Liver (tissue), 9 donors: ENCODE measurements around the gene ABCG2. TPM values are rescaled to one million over a fixed set of nuclear protein-coding genes. Genes with fewer than 3 reads are reported as not detected.

Experiments
- DNase-seq: peaks from one replicate; pipeline ENCODE4 v3.0.0-alpha.2; 2017; ENCODE audit warnings: low spot score
- H3K27ac ChIP-seq, 2 donors: one replicate each; pipeline ENCODE4 v1.7.0; 2013; ENCODE audit warnings: inconsistent platforms in 2 of 2, low read length in 2 of 2, control low read depth in 1 of 2, low read depth in 1 of 2, mild to moderate bottlenecking in 1 of 2
- H3K27me3 ChIP-seq, 4 donors: one replicate each; pipeline versions ENCODE4 v1.6.1 to v1.7.0; 2013; ENCODE audit warnings: low read length in 3 of 4, inconsistent platforms in 1 of 4, mild to moderate bottlenecking in 1 of 4, moderate library complexity in 1 of 4; ENCODE audit not compliant: control insufficient read depth in 4 of 4, insufficient read depth in 4 of 4
- H3K36me3 ChIP-seq, 4 donors: one replicate each; pipeline versions ENCODE4 v1.6.1 to v1.7.0; 2013; ENCODE audit warnings: low read length in 3 of 4, mild to moderate bottlenecking in 3 of 4, low read depth in 1 of 4, moderate library complexity in 1 of 4; ENCODE audit not compliant: control insufficient read depth in 4 of 4, insufficient read depth in 3 of 4
- H3K4me1 ChIP-seq, 4 donors: one replicate each; pipeline versions ENCODE4 v1.6.1 to v1.7.0; 2013; ENCODE audit warnings: low read length in 3 of 4, mild to moderate bottlenecking in 3 of 4, moderate library complexity in 1 of 4; ENCODE audit not compliant: control insufficient read depth in 4 of 4, insufficient read depth in 4 of 4
- H3K4me3 ChIP-seq, 3 donors: one replicate each; pipeline versions ENCODE4 v1.6.1 to v1.7.0; 2013; ENCODE audit warnings: low read length in 3 of 3, control low read depth in 1 of 3, low read depth in 1 of 3, mild to moderate bottlenecking in 1 of 3
- H3K9ac ChIP-seq, 2 donors: one replicate each; pipeline ENCODE4 v1.7.0; 2013; ENCODE audit warnings: low read length in 2 of 2, mild to moderate bottlenecking in 2 of 2, moderate library complexity in 2 of 2, control low read depth in 1 of 2, low read depth in 1 of 2
- H3K9me3 ChIP-seq, 4 donors: one replicate each; pipeline versions ENCODE4 v1.6.1 to v1.7.0; 2013; ENCODE audit warnings: low read length in 3 of 4; ENCODE audit not compliant: control insufficient read depth in 4 of 4
- CTCF ChIP-seq: fragments of 150-350 bp; IDR thresholded peaks from 2 replicates; pipeline ENCODE4 v1.5.1; 2017; ENCODE audit warnings: improper control_type of control experiment, low read depth, low read length; ENCODE audit not compliant: missing input control
- EGR1 ChIP-seq, 2 donors: IDR thresholded peaks; 2 replicates each; pipeline ENCODE4 v1.6.1; 2016 to 2018; ENCODE audit warnings: antibody characterized with exemption in 2 of 2, low read depth in 2 of 2
- FOXA2 ChIP-seq: IDR thresholded peaks from 2 replicates; pipeline ENCODE4 v1.6.1; 2016; ENCODE audit warnings: antibody characterized with exemption
- GABPA ChIP-seq, 2 donors: IDR thresholded peaks in 1 of 2; conservative IDR thresholded peaks in 1 of 2; 2 replicates each; pipeline ENCODE4 v1.6.1; 2016; ENCODE audit warnings: antibody characterized with exemption in 2 of 2, mild to moderate bottlenecking in 1 of 2, moderate library complexity in 1 of 2
- HNF4A ChIP-seq, 2 donors: conservative IDR thresholded peaks; 2 replicates each; pipeline ENCODE4 v1.6.1; 2016; ENCODE audit warnings: antibody characterized with exemption in 2 of 2, mild to moderate bottlenecking in 2 of 2
- JUND ChIP-seq, 2 donors: IDR thresholded peaks; 2 replicates each; pipeline ENCODE4 v1.6.1; 2016; ENCODE audit warnings: antibody characterized with exemption in 2 of 2
- MAX ChIP-seq: IDR thresholded peaks from 2 replicates; pipeline ENCODE4 v1.6.1; 2016; ENCODE audit warnings: antibody characterized with exemption
- SP1 ChIP-seq: IDR thresholded peaks from 2 replicates; pipeline ENCODE4 v1.6.1; 2018; ENCODE audit warnings: antibody characterized with exemption, mild to moderate bottlenecking
- WGBS: extraction: QIAGEN DNeasy Blood & Tissue Kit; methylation state at CpG from one replicate; pipeline ENCODE4 v1.1.7; 2013; 5-methylcytosine and 5-hydroxymethylcytosine counted together
- polyA plus RNA-seq, 2 donors: library from polyadenylated mRNA; stranded (reverse) in 1 of 2; unstranded in 1 of 2; fragments of 200-250 nt in 1 of 2; fragments of >200 nt in 1 of 2; fragmentation: Nextera tagmentation in 1 of 2; extraction: Ambion mirVana in 1 of 2; gene quantifications; one replicate each; pipeline versions ENCODE4 v1.2.1 to v1.2.3, GENCODE V29; 2013 to 2015
- total RNA-seq, 2 donors: library from RNA; depleted of rRNA; stranded (reverse); fragments of >200 nt; gene quantifications; one replicate each; pipeline ENCODE4 v1.2.3, GENCODE V29; 2014
- TF ChIP-seq, protein P1 (sequence below): IDR thresholded peaks from 2 replicates; pipeline ENCODE4 v1.6.1; 2016; ENCODE audit warnings: antibody characterized with exemption, mild to moderate bottlenecking
- TF ChIP-seq, protein P2 (sequence below): IDR thresholded peaks from 2 replicates; pipeline ENCODE4 v1.6.1; 2016; ENCODE audit warnings: antibody characterized with exemption
- TF ChIP-seq, protein P3 (sequence below): IDR thresholded peaks from 2 replicates; pipeline ENCODE4 v1.6.1; 2016; ENCODE audit warnings: antibody characterized with exemption
- donor health status: healthy.
- donor health status: healthy.
- donor health status: healthy.
- donor health status: healthy.
- donor health status: healthy.

The ABCG2 gene
- total and polyA plus RNA-seq, 4 donors: 1.9 to 23.6 (median 7.0) TPM

GRCh38 chr4:88045021-88045420 lies 113.4 kb downstream of the ABCG2 start:
- no peak for TF ChIP-seq JUND (IDR thresholded peaks at IDR 0.05)
- no peak for TF ChIP-seq FOXA2
- Histone ChIP-seq H3K27ac (no peak overlapping the region), H3K9me3 (no peaks in the 10 kb centered on the region), H3K9ac (no peak overlapping the region), H3K27me3 (no peaks in the 10 kb centered on the region), H3K36me3 (peaks cover 0 to 4% (median 2%) of the 10 kb centered on the region in 4 donors), H3K4me1 (peaks cover 0 to 7% (median 0%) of the 10 kb centered on the region in 4 donors), H3K4me3 (no peak overlapping the region)
- DNase-seq: no peak

GRCh38 chr4:88043586-88044340 lies 114.7 kb downstream of the ABCG2 start:
- no peak for DNase-seq
- 94% methylated on average over 8 of the region's 8 CpGs for whole genome bisulfite sequencing
- no peak overlapping the region for H3K4me3 ChIP-seq
- H3K27me3 ChIP-seq: no peaks in the 10 kb centered on the region
- peaks cover 0 to 6% (median 3%) of the 10 kb centered on the region in 4 donors for H3K36me3 ChIP-seq
- no peak overlapping the region for H3K9ac ChIP-seq
- H3K9me3 ChIP-seq: no peaks in the 10 kb centered on the region
- H3K27ac ChIP-seq: no peak overlapping the region
- no peak for TF ChIP-seq HNF4A (conservative IDR thresholded peaks at IDR 0.05)
- no peak for TF ChIP-seq FOXA2
- TF ChIP-seq, protein P1, sequence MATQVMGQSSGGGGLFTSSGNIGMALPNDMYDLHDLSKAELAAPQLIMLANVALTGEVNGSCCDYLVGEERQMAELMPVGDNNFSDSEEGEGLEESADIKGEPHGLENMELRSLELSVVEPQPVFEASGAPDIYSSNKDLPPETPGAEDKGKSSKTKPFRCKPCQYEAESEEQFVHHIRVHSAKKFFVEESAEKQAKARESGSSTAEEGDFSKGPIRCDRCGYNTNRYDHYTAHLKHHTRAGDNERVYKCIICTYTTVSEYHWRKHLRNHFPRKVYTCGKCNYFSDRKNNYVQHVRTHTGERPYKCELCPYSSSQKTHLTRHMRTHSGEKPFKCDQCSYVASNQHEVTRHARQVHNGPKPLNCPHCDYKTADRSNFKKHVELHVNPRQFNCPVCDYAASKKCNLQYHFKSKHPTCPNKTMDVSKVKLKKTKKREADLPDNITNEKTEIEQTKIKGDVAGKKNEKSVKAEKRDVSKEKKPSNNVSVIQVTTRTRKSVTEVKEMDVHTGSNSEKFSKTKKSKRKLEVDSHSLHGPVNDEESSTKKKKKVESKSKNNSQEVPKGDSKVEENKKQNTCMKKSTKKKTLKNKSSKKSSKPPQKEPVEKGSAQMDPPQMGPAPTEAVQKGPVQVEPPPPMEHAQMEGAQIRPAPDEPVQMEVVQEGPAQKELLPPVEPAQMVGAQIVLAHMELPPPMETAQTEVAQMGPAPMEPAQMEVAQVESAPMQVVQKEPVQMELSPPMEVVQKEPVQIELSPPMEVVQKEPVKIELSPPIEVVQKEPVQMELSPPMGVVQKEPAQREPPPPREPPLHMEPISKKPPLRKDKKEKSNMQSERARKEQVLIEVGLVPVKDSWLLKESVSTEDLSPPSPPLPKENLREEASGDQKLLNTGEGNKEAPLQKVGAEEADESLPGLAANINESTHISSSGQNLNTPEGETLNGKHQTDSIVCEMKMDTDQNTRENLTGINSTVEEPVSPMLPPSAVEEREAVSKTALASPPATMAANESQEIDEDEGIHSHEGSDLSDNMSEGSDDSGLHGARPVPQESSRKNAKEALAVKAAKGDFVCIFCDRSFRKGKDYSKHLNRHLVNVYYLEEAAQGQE: no peak
- TF ChIP-seq, protein P2, sequence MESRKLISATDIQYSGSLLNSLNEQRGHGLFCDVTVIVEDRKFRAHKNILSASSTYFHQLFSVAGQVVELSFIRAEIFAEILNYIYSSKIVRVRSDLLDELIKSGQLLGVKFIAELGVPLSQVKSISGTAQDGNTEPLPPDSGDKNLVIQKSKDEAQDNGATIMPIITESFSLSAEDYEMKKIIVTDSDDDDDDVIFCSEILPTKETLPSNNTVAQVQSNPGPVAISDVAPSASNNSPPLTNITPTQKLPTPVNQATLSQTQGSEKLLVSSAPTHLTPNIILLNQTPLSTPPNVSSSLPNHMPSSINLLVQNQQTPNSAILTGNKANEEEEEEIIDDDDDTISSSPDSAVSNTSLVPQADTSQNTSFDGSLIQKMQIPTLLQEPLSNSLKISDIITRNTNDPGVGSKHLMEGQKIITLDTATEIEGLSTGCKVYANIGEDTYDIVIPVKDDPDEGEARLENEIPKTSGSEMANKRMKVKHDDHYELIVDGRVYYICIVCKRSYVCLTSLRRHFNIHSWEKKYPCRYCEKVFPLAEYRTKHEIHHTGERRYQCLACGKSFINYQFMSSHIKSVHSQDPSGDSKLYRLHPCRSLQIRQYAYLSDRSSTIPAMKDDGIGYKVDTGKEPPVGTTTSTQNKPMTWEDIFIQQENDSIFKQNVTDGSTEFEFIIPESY: no peak
- no peak for TF ChIP-seq SP1
- TF ChIP-seq MAX: no peak
- TF ChIP-seq, protein P3, sequence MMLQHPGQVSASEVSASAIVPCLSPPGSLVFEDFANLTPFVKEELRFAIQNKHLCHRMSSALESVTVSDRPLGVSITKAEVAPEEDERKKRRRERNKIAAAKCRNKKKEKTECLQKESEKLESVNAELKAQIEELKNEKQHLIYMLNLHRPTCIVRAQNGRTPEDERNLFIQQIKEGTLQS: no peak
- no peak for TF ChIP-seq CTCF
- no peak for TF ChIP-seq EGR1 (IDR thresholded peaks at IDR 0.05; ENCODE audit: low read depth in 2 of 2)
- no peak for TF ChIP-seq GABPA (IDR thresholded peaks at IDR 0.05 in 1 of 2, conservative IDR thresholded peaks at IDR 0.05 in 1 of 2)
- H3K4me1 ChIP-seq: peaks cover 0 to 7% (median 0%) of the 10 kb centered on the region in 4 donors
